Measurements from ENCODE around the gene FOXR2.

Gene FOXR2

GRCh38 chrX:55623100-55623499 lies at the start of gene FOXR2:
Gene FOXR2, plus strand, starts transcription at chrX:55623400. Its CDS starts 312 bp downstream, at chrX:55623712.
- Histone ChIP-seq H3K9me3 (ENCODE audit: control insufficient read depth, insufficient read depth, low read length) (no peaks in the 10 kb centered on the region), H3K9ac (ENCODE audit: low read depth, low read length) (no peak within 1 kb of the TSS), H3K4me1 (ENCODE audit: insufficient read depth, low read length) (no peaks in the 10 kb centered on the region), H3K36me3 (ENCODE audit: insufficient read depth, low read length) (no peaks in the 10 kb centered on the region)

GRCh38 chrX:55579115-55579514 lies 44.1 kb upstream of the FOXR2 start:
- H3K9me3 ChIP-seq (ENCODE audit: control insufficient read depth, insufficient read depth, low read length): no peaks in the 10 kb centered on the region
- H3K4me1 ChIP-seq (ENCODE audit: insufficient read depth, low read length): no peaks in the 10 kb centered on the region
- H3K36me3 ChIP-seq (ENCODE audit: insufficient read depth, low read length): no peaks in the 10 kb centered on the region
- H3K9ac ChIP-seq (ENCODE audit: low read depth, low read length): no peak overlapping the region

- Histone ChIP-seq H3K4me1 (ENCODE audit: insufficient read depth, low read length) (no peaks in the 10 kb centered on the region), H3K9me3 (ENCODE audit: control insufficient read depth, insufficient read depth, low read length) (no peaks in the 10 kb centered on the region), H3K36me3 (ENCODE audit: insufficient read depth, low read length) (no peaks in the 10 kb centered on the region), H3K9ac (ENCODE audit: low read depth, low read length) (no peak overlapping the region)
Observed at GRCh38 chrX:55582447-55582846, 40.8 kb upstream of the FOXR2 start.

- no peaks in the 10 kb centered on the region for H3K4me1 ChIP-seq (ENCODE audit: insufficient read depth, low read length)
- no peaks in the 10 kb centered on the region for H3K36me3 ChIP-seq (ENCODE audit: insufficient read depth, low read length)
- H3K9me3 ChIP-seq (ENCODE audit: control insufficient read depth, insufficient read depth, low read length): no peaks in the 10 kb centered on the region
- no peak overlapping the region for H3K9ac ChIP-seq (ENCODE audit: low read depth, low read length)
Observed at GRCh38 chrX:55593296-55593695, 29.9 kb upstream of the FOXR2 start.

GRCh38 chrX:55593756-55594257 lies 29.4 kb upstream of the FOXR2 start:
- Histone ChIP-seq H3K9me3 (ENCODE audit: control insufficient read depth, insufficient read depth, low read length) (no peaks in the 10 kb centered on the region), H3K36me3 (ENCODE audit: insufficient read depth, low read length) (no peaks in the 10 kb centered on the region), H3K4me1 (ENCODE audit: insufficient read depth, low read length) (no peaks in the 10 kb centered on the region), H3K9ac (ENCODE audit: low read depth, low read length) (no peak overlapping the region)

- Histone ChIP-seq H3K9me3 (ENCODE audit: control insufficient read depth, insufficient read depth, low read length) (no peaks in the 10 kb centered on the region), H3K36me3 (ENCODE audit: insufficient read depth, low read length) (no peaks in the 10 kb centered on the region), H3K4me1 (ENCODE audit: insufficient read depth, low read length) (no peaks in the 10 kb centered on the region), H3K9ac (ENCODE audit: low read depth, low read length) (no peak overlapping the region)
Observed at GRCh38 chrX:55598333-55598732, 24.9 kb upstream of the FOXR2 start.

GRCh38 chrX:55619547-55619946 lies 3.7 kb upstream of the FOXR2 start:
- Histone ChIP-seq H3K9ac (ENCODE audit: low read depth, low read length) (no peak overlapping the region), H3K4me1 (ENCODE audit: insufficient read depth, low read length) (no peaks in the 10 kb centered on the region), H3K36me3 (ENCODE audit: insufficient read depth, low read length) (no peaks in the 10 kb centered on the region), H3K9me3 (ENCODE audit: control insufficient read depth, insufficient read depth, low read length) (no peaks in the 10 kb centered on the region)

GRCh38 chrX:55624403-55624802 lies 1.2 kb downstream of the FOXR2 start:
- Histone ChIP-seq H3K36me3 (ENCODE audit: insufficient read depth, low read length) (no peaks in the 10 kb centered on the region), H3K4me1 (ENCODE audit: insufficient read depth, low read length) (no peaks in the 10 kb centered on the region), H3K9me3 (ENCODE audit: control insufficient read depth, insufficient read depth, low read length) (no peaks in the 10 kb centered on the region), H3K9ac (ENCODE audit: low read depth, low read length) (no peak overlapping the region)

GRCh38 chrX:55636109-55636508 lies 12.9 kb downstream of the FOXR2 start:
- Histone ChIP-seq H3K9me3 (ENCODE audit: control insufficient read depth, insufficient read depth, low read length) (no peaks in the 10 kb centered on the region), H3K36me3 (ENCODE audit: insufficient read depth, low read length) (no peaks in the 10 kb centered on the region), H3K4me1 (ENCODE audit: insufficient read depth, low read length) (no peaks in the 10 kb centered on the region), H3K9ac (ENCODE audit: low read depth, low read length) (no peak overlapping the region)

- no peaks in the 10 kb centered on the region for H3K36me3 ChIP-seq (ENCODE audit: insufficient read depth, low read length)
- no peaks in the 10 kb centered on the region for H3K4me1 ChIP-seq (ENCODE audit: insufficient read depth, low read length)
- H3K9me3 ChIP-seq (ENCODE audit: control insufficient read depth, insufficient read depth, low read length): no peaks in the 10 kb centered on the region
- no peak overlapping the region for H3K9ac ChIP-seq (ENCODE audit: low read depth, low read length)
Observed at GRCh38 chrX:55638933-55639332, 15.7 kb downstream of the FOXR2 start.

- no peaks in the 10 kb centered on the region for H3K9me3 ChIP-seq (ENCODE audit: control insufficient read depth, insufficient read depth, low read length)
- H3K4me1 ChIP-seq (ENCODE audit: insufficient read depth, low read length): no peaks in the 10 kb centered on the region
- H3K36me3 ChIP-seq (ENCODE audit: insufficient read depth, low read length): no peaks in the 10 kb centered on the region
- H3K9ac ChIP-seq (ENCODE audit: low read depth, low read length): no peak overlapping the region
Observed at GRCh38 chrX:55640854-55641253, 17.7 kb downstream of the FOXR2 start.

- H3K9ac ChIP-seq (ENCODE audit: low read depth, low read length): no peak overlapping the region
- no peaks in the 10 kb centered on the region for H3K9me3 ChIP-seq (ENCODE audit: control insufficient read depth, insufficient read depth, low read length)
- no peaks in the 10 kb centered on the region for H3K36me3 ChIP-seq (ENCODE audit: insufficient read depth, low read length)
- no peaks in the 10 kb centered on the region for H3K4me1 ChIP-seq (ENCODE audit: insufficient read depth, low read length)
Observed at GRCh38 chrX:55648434-55648833, 25.2 kb downstream of the FOXR2 start.

GRCh38 chrX:55659931-55660330 lies 36.7 kb downstream of the FOXR2 start:
- Histone ChIP-seq H3K9me3 (ENCODE audit: control insufficient read depth, insufficient read depth, low read length) (no peaks in the 10 kb centered on the region), H3K4me1 (ENCODE audit: insufficient read depth, low read length) (no peaks in the 10 kb centered on the region), H3K36me3 (ENCODE audit: insufficient read depth, low read length) (no peaks in the 10 kb centered on the region)

GRCh38 chrX:55663584-55663983 lies 40.4 kb downstream of the FOXR2 start:
- Histone ChIP-seq H3K4me1 (ENCODE audit: insufficient read depth, low read length) (no peaks in the 10 kb centered on the region), H3K9ac (ENCODE audit: low read depth, low read length) (no peak overlapping the region), H3K9me3 (ENCODE audit: control insufficient read depth, insufficient read depth, low read length) (no peaks in the 10 kb centered on the region), H3K36me3 (ENCODE audit: insufficient read depth, low read length) (no peaks in the 10 kb centered on the region)

More at GRCh38 chrX:55659931-55660330, 36.7 kb downstream of the FOXR2 start:
- no peak overlapping the region for H3K9ac ChIP-seq (ENCODE audit: low read depth, low read length)

GRCh38 chrX:55668084-55668483 lies 44.9 kb downstream of the FOXR2 start:
- Histone ChIP-seq H3K9ac (ENCODE audit: low read depth, low read length) (no peak overlapping the region), H3K9me3 (ENCODE audit: control insufficient read depth, insufficient read depth, low read length) (no peaks in the 10 kb centered on the region), H3K36me3 (ENCODE audit: insufficient read depth, low read length) (no peaks in the 10 kb centered on the region), H3K4me1 (ENCODE audit: insufficient read depth, low read length) (no peaks in the 10 kb centered on the region)

Measured in ES-I3 (cell line).